ENCODE measurements around the gene RPL12. TPM values are rescaled to one million over a fixed set of nuclear protein-coding genes. Genes with fewer than 3 reads are reported as not detected.

The RPL12 gene
- total RNA-seq, 1 donor from 2014 or later, result 1,044 TPM

DNA sequence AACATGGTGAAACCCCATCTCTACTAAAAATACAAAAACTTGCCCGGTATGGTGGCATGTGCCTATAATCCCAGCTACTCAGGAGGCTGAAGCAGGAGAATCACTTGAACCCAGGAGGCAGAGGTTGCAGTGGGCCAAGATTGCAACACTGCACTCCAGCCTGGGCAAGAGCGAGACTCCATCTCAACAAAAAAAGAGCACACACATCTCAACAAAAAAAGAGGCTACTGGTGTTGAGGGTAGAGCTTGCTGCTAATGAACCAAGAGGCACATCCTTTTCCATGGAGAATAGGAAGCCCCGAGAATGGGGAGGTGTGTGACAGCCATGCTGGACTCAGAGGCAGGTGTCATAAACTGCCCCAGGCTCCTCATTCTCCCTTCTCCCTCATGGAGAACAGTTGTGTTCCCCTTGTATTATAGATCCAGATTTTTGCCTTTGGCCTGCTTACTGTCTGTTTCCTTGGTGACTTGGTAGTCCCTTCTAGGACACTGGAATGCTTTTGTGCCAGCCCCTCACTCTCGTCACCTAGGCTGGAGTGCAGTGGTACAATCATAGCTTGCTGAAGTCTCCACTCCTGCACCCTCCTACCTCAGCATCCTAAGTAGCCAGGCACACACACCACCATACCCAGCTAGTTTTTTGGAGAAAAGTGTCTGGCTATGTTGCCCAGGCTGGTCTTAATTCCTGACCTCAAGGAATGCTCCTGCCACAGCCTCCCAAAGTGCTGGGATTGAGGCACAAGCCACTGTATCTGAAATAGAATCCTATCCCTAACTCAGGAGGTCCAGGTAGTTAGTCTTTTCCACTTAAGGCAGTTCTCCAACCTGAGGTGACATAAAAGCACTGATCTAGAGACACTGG, 5.1 kb downstream of the RPL12 start:
- TF ChIP-seq, protein P1, sequence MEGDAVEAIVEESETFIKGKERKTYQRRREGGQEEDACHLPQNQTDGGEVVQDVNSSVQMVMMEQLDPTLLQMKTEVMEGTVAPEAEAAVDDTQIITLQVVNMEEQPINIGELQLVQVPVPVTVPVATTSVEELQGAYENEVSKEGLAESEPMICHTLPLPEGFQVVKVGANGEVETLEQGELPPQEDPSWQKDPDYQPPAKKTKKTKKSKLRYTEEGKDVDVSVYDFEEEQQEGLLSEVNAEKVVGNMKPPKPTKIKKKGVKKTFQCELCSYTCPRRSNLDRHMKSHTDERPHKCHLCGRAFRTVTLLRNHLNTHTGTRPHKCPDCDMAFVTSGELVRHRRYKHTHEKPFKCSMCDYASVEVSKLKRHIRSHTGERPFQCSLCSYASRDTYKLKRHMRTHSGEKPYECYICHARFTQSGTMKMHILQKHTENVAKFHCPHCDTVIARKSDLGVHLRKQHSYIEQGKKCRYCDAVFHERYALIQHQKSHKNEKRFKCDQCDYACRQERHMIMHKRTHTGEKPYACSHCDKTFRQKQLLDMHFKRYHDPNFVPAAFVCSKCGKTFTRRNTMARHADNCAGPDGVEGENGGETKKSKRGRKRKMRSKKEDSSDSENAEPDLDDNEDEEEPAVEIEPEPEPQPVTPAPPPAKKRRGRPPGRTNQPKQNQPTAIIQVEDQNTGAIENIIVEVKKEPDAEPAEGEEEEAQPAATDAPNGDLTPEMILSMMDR (IDR thresholded peaks at IDR 0.05; ENCODE audit: unreplicated experiment), result no peak
- peak overlapping the region; percentile 79 for H3K27ac Mint-ChIP-seq
- peaks cover 20% of the 10 kb centered on the region for H3K4me1 Mint-ChIP-seq (ENCODE audit: low read depth)
- no peaks in the 10 kb centered on the region for H3K9me3 Mint-ChIP-seq (ENCODE audit: low read depth)
- peaks cover 50% of the 10 kb centered on the region for H3K36me3 Mint-ChIP-seq (ENCODE audit: insufficient read depth)
- DNase-seq (ENCODE audit: low spot score, unreplicated experiment), result no peak
- no peaks in the 10 kb centered on the region for H3K27me3 Mint-ChIP-seq
- H3K4me3 Mint-ChIP-seq (ENCODE audit: low read depth), result no peak overlapping the region

DNA sequence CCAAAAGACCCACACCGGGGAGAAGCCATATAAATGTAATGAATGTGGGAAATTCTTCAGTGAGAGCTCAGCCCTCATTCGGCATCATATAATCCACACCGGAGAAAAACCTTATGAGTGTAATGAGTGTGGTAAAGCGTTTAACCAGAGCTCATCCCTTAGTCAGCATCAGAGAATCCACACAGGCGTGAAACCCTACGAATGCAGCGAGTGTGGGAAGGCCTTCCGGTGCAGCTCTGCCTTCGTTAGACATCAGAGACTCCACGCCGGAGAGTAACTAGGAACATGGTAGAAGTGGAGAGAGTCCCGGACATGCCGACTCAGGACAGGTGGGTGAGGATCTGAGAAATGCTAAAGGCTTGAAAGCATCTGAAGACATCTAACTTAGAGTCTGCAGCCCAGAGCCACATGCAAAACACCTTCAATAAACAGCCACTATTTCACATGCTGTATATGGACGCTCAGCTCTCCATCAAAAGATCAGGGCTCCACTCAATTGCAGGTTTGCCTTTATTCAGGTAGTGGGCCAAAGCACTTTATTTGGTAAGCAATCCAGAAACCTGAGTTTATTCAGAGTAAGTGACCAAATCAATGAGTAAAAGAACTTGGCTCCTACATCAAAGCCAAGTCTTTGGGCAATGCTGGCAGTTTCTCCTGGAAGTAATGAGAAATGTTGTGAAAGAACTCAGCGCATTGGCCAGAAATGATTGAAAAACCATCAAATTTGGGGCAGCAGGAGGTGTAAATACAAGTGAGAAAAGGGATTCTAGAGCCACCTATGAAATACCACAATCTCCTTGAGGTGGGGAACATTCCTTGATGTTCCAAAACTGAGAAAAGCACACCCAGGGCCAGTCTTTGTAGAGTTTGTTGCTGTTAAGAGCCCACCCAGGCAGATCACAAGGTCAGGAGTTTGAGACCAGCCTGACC, 6.0 kb downstream of the RPL12 start:
- no peak for DNase-seq (ENCODE audit: low spot score, unreplicated experiment)
- H3K4me1 Mint-ChIP-seq (ENCODE audit: low read depth), result peaks cover 18% of the 10 kb centered on the region
- H3K27me3 Mint-ChIP-seq, result no peaks in the 10 kb centered on the region
- H3K9me3 Mint-ChIP-seq (ENCODE audit: low read depth), result no peaks in the 10 kb centered on the region
- no peak overlapping the region for H3K4me3 Mint-ChIP-seq (ENCODE audit: low read depth)
- no peak overlapping the region for H3K27ac Mint-ChIP-seq
- peaks cover 58% of the 10 kb centered on the region for H3K36me3 Mint-ChIP-seq (ENCODE audit: insufficient read depth)
- TF ChIP-seq, protein P1 (IDR thresholded peaks at IDR 0.05; ENCODE audit: unreplicated experiment), result no peak

DNA sequence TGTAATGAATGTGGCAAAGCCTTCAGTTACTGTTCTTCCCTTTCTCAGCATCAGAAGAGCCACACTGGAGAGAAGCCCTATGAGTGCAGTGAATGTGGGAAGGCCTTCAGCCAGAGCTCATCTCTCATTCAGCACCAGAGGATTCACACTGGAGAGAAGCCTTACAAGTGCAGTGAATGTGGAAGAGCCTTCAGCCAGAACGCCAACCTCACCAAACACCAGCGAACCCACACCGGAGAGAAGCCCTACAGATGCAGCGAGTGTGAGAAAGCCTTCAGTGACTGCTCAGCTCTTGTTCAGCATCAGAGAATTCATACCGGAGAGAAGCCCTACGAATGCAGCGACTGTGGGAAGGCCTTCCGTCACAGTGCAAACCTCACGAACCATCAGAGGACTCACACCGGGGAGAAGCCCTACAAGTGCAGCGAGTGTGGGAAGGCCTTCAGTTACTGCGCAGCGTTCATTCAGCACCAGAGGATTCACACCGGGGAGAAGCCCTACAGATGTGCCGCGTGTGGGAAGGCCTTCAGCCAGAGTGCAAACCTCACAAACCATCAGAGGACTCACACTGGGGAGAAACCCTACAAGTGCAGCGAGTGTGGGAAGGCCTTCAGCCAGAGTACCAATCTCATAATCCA, 6.8 kb downstream of the RPL12 start:
- Mint-ChIP-seq H3K4me1 (ENCODE audit: low read depth) (peaks cover 10% of the 10 kb centered on the region), H3K27me3 (no peaks in the 10 kb centered on the region), H3K36me3 (ENCODE audit: insufficient read depth) (peaks cover 57% of the 10 kb centered on the region), H3K4me3 (ENCODE audit: low read depth) (no peak overlapping the region), H3K27ac (peak overlapping the region; percentile 69), H3K9me3 (ENCODE audit: low read depth) (no peaks in the 10 kb centered on the region)
- no peak for DNase-seq (ENCODE audit: low spot score, unreplicated experiment)
- TF ChIP-seq, protein P1 (IDR thresholded peaks at IDR 0.05; ENCODE audit: unreplicated experiment), result no peak

DNA sequence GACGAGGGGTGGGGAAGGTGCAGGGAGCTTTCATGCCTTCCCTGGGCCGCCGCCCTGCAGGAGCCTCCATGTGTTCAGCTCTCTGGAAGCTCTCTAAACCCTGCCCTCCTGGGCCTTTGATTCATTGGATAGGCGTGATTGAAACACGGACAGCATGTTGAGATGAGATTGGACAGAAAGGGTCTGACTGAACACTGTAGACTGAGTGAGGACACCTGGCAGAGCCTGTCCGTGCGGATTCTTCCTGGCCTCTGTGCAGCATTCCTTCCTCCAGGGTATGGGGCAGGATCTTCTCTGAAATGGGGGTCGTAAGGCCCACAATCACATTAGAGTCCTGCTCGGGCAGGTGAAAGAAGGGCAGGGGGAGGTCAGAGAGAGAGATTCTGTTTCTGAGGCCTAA, 12.8 kb downstream of the RPL12 start:
- Mint-ChIP-seq H3K4me3 (ENCODE audit: low read depth) (no peak overlapping the region), H3K36me3 (ENCODE audit: insufficient read depth) (peaks cover 41% of the 10 kb centered on the region), H3K27ac (peak overlapping the region; percentile 2), H3K27me3 (no peaks in the 10 kb centered on the region), H3K4me1 (ENCODE audit: low read depth) (no peaks in the 10 kb centered on the region), H3K9me3 (ENCODE audit: low read depth) (no peaks in the 10 kb centered on the region)
- TF ChIP-seq, protein P1 (IDR thresholded peaks at IDR 0.05; ENCODE audit: unreplicated experiment), result no peak
- no peak for DNase-seq (ENCODE audit: low spot score, unreplicated experiment)

All from progenitor cell of endocrine pancreas (in vitro differentiated cells).